HepG2 (cell line): ENCODE data around the gene CLDN9. TPM values are rescaled to one million over a fixed set of nuclear protein-coding genes. Genes with fewer than 3 reads are reported as not detected.

ENCODE experiments used
- AGO1 ChIP-seq: fragments of 200-400 bp; formaldehyde crosslinking; IDR thresholded peaks from 2 replicates; pipeline ENCODE4 v1.6.1; 2017; ENCODE audit warnings: mild to moderate bottlenecking, low read depth, low read length, moderate library complexity; ENCODE audit not compliant: poor library complexity, severe bottlenecking
- ARID2 ChIP-seq: sonication (generic); formaldehyde crosslinking; IDR thresholded peaks from 2 replicates; pipeline ENCODE4 v1.8.1; 2022; ENCODE audit warnings: mild to moderate bottlenecking, missing genetic modification reagents, borderline replicate concordance
- ARNT ChIP-seq: fragments of 450-650 bp; IDR thresholded peaks from 2 replicates; pipeline ENCODE4 v1.6.1; 2017
- E2F1 ChIP-seq: sonication (generic); formaldehyde crosslinking; IDR thresholded peaks from 2 replicates; pipeline ENCODE4 v1.5.0; 2020; ENCODE audit warnings: missing genetic modification reagents
- HMGA1 ChIP-seq: sonication (generic); formaldehyde crosslinking; conservative IDR thresholded peaks from 2 replicates; pipeline ENCODE4 v1.4.0; 2020; ENCODE audit warnings: missing genetic modification reagents
- JUND ChIP-seq: sonication (generic); formaldehyde crosslinking; IDR thresholded peaks from 2 replicates; pipeline ENCODE4 v1.8.0; 2022; ENCODE audit warnings: mild to moderate bottlenecking, missing genetic modification reagents
- KAT8 ChIP-seq: IDR thresholded peaks from 2 replicates; pipeline ENCODE4 v1.6.1; 2016; ENCODE audit warnings: missing genetic modification reagents, missing compliant biosample characterization
- MIER3 ChIP-seq: IDR thresholded peaks from 2 replicates; pipeline ENCODE4 v1.6.1; 2016; ENCODE audit warnings: missing compliant biosample characterization, borderline replicate concordance
- MTF1 ChIP-seq: sonication (generic); formaldehyde crosslinking; IDR thresholded peaks from 2 replicates; pipeline ENCODE4 v1.5.0; 2020; ENCODE audit warnings: missing genetic modification reagents
- NFATC3 ChIP-seq: sonication (generic); formaldehyde crosslinking; IDR thresholded peaks from 2 replicates; pipeline ENCODE4 v1.5.1; 2020; ENCODE audit warnings: mild to moderate bottlenecking, missing genetic modification reagents
- NR0B2 ChIP-seq: sonication (generic); formaldehyde crosslinking; IDR thresholded peaks from 2 replicates; pipeline ENCODE4 v1.4.0; 2020; ENCODE audit warnings: mild to moderate bottlenecking, missing genetic modification reagents
- POLR2AphosphoS5 ChIP-seq: IDR thresholded peaks from 2 replicates; pipeline ENCODE4 v1.6.1; 2012; ENCODE audit warnings: low read depth, low read length
- RCOR2 ChIP-seq: IDR thresholded peaks from 2 replicates; pipeline ENCODE4 v1.6.1; 2016; ENCODE audit warnings: missing biosample characterization, missing genetic modification reagents
- RFXANK ChIP-seq: IDR thresholded peaks from 2 replicates; pipeline ENCODE4 v1.6.1; 2016
- TCF7 ChIP-seq: sonication (generic); IDR thresholded peaks from 2 replicates; pipeline ENCODE4 v1.6.1; 2016; ENCODE audit warnings: antibody characterized with exemption, low read depth
- TP53 ChIP-seq: sonication (generic); formaldehyde crosslinking; conservative IDR thresholded peaks from 2 replicates; pipeline ENCODE4 v1.4.0; 2020; ENCODE audit warnings: missing genetic modification reagents
- ZBED4 ChIP-seq: sonication (generic); formaldehyde crosslinking; IDR thresholded peaks from 2 replicates; pipeline ENCODE4 v1.4.0; 2020; ENCODE audit warnings: missing genetic modification reagents, borderline replicate concordance
- ZBTB14 ChIP-seq: sonication (generic); formaldehyde crosslinking; IDR thresholded peaks from 2 replicates; pipeline ENCODE4 v1.4.0; 2020; ENCODE audit warnings: missing genetic modification reagents
- ZFX ChIP-seq: sonication (generic); formaldehyde crosslinking; IDR thresholded peaks from 2 replicates; pipeline ENCODE4 v1.4.0; 2020; ENCODE audit warnings: mild to moderate bottlenecking, low read depth, missing genetic modification reagents, moderate library complexity
- ZNF121 ChIP-seq: sonication (generic); formaldehyde crosslinking; IDR thresholded peaks from 2 replicates; pipeline ENCODE4 v1.5.0; 2020; ENCODE audit warnings: mild to moderate bottlenecking, missing genetic modification reagents
- ZNF224 ChIP-seq: sonication (generic); formaldehyde crosslinking; IDR thresholded peaks from 2 replicates; pipeline ENCODE4 v1.5.0; 2020; ENCODE audit warnings: mild to moderate bottlenecking, missing genetic modification reagents
- ZNF383 ChIP-seq: sonication (generic); formaldehyde crosslinking; IDR thresholded peaks from 2 replicates; pipeline ENCODE4 v1.4.0; 2020; ENCODE audit warnings: missing genetic modification reagents, mild to moderate bottlenecking, borderline replicate concordance
- ZNF550 ChIP-seq: sonication (generic); formaldehyde crosslinking; IDR thresholded peaks from 2 replicates; pipeline ENCODE4 v1.4.0; 2020; ENCODE audit warnings: mild to moderate bottlenecking, missing genetic modification reagents, borderline replicate concordance
- ZNF615 ChIP-seq: sonication (generic); formaldehyde crosslinking; IDR thresholded peaks from 2 replicates; pipeline ENCODE4 v1.5.0; 2020; ENCODE audit warnings: mild to moderate bottlenecking, missing genetic modification reagents, borderline replicate concordance
- ZNF660 ChIP-seq: sonication (generic); formaldehyde crosslinking; IDR thresholded peaks from 2 replicates; pipeline ENCODE4 v1.5.1; 2020; ENCODE audit warnings: mild to moderate bottlenecking, low read depth, missing genetic modification reagents, borderline replicate concordance
- ZNF780A ChIP-seq: sonication (generic); formaldehyde crosslinking; IDR thresholded peaks from 2 replicates; pipeline ENCODE4 v1.8.0; 2022; ENCODE audit warnings: mild to moderate bottlenecking, missing genetic modification reagents, moderate library complexity
- polyA plus RNA-seq, 8 experiments: library from polyadenylated mRNA; depleted of rRNA in 3 of 8; stranded (reverse) in 7 of 8; unstranded in 1 of 8; fragments of >200 nt; fragmentation: Illumina TruSeq in 4 of 8; extraction: Trizol in 4 of 8; gene quantifications; 2 replicates each; pipeline versions ENCODE4 v1.2.1 to v1.2.3, GENCODE V29; 2011 to 2016; ENCODE audit warnings: low read depth in 4 of 8, missing spikeins in 1 of 8, mixed read lengths in 1 of 8; ENCODE audit not compliant: insufficient read depth in 1 of 8
- total RNA-seq, 5 experiments: library from RNA; depleted of rRNA; stranded (reverse); fragments of >200 nt; fragmentation: Illumina TruSeq; extraction: Trizol; gene quantifications; 2 replicates each; pipeline ENCODE4 v1.2.3, GENCODE V29; 2016; ENCODE audit warnings: low read depth in 1 of 5

The CLDN9 gene
- total and polyA plus RNA-seq, 2 of the 13 experiments (the other 11 are each of a cell fraction or from before 2014, with no cell fraction given), result 0.15 to 0.26 TPM

GRCh38 chr16:2981177-2981898 lies 31.4 kb upstream of the CLDN9 start (continued):
- no peak for TF ChIP-seq HMGA1 (CRISPR knock-in tag)
- no peak for TF ChIP-seq ZNF550
- TF ChIP-seq ZNF615 (CRISPR knock-in tag), result no peak
- no peak for TF ChIP-seq ARNT
- TF ChIP-seq NR0B2 (CRISPR knock-in tag), result 0 out of 2 replicates have a peak, but pooled peaks have one; percentile 40
- TF ChIP-seq KAT8, result no peak
- TF ChIP-seq AGO1, result no peak
- TF ChIP-seq RCOR2 (CRISPR knock-in tag), result peak; percentile 66; the same call in 1 of the 2 replicates
- TF ChIP-seq E2F1 (CRISPR knock-in tag), result no peak
- no peak for TF ChIP-seq JUND (CRISPR knock-in tag)
- TF ChIP-seq ZBED4 (CRISPR knock-in tag), result no peak; the same call in none of the 2 replicates
- no peak for TF ChIP-seq TP53
- TF ChIP-seq MIER3 (CRISPR knock-in tag), result no peak
- no peak for TF ChIP-seq ZFX (CRISPR knock-in tag)
- TF ChIP-seq ZNF660 (CRISPR knock-in tag), result no peak
- no peak; the same call in 1 of the 2 replicates for TF ChIP-seq ZBTB14 (CRISPR knock-in tag)
- peak; percentile 73 for TF ChIP-seq POLR2AphosphoS5
- no peak for TF ChIP-seq ZNF780A (CRISPR knock-in tag)
- TF ChIP-seq ARID2, result no peak
- TF ChIP-seq RFXANK (CRISPR knock-in tag), result no peak
- TF ChIP-seq ZNF224 (CRISPR knock-in tag), result no peak
- no peak for TF ChIP-seq MTF1 (CRISPR knock-in tag)
- no peak for TF ChIP-seq ZNF121 (CRISPR knock-in tag)
- TF ChIP-seq TCF7, result no peak
- 0 out of 2 replicates have a peak, but pooled peaks have one; percentile 10 for TF ChIP-seq ZNF383 (CRISPR knock-in tag)
- no peak for TF ChIP-seq NFATC3
